HG02798 (cell line): ENCODE results near the gene NTNG1.

Source experiments
- ATAC-seq: cut with Tn5 transposase; IDR thresholded peaks from one replicate; pipeline ENCODE4 v1.9.1; 2021; ENCODE audit warnings: mild to moderate bottlenecking; ENCODE audit not compliant: unreplicated experiment, poor library complexity

The NTNG1 gene

DNA sequence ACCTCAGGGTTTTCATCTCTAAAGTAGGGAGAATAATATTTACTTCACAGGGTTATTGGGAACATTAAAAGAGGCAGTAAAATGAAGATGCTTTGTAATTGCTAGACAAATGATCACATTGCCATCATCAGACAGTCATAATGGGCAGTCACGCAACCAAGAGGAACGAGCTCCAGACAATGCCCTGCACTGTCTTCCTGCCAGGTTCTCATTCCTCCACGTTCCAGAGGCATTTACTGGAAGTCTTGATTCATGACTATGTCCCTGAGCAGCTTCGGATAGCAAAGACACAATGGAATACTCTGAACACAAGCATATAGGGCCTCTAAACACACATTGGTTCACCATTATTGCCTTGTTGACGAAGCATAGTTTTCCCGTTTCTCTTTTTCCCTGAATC is 389.7 kb downstream of the NTNG1 start:
- ATAC-seq: no peak

DNA sequence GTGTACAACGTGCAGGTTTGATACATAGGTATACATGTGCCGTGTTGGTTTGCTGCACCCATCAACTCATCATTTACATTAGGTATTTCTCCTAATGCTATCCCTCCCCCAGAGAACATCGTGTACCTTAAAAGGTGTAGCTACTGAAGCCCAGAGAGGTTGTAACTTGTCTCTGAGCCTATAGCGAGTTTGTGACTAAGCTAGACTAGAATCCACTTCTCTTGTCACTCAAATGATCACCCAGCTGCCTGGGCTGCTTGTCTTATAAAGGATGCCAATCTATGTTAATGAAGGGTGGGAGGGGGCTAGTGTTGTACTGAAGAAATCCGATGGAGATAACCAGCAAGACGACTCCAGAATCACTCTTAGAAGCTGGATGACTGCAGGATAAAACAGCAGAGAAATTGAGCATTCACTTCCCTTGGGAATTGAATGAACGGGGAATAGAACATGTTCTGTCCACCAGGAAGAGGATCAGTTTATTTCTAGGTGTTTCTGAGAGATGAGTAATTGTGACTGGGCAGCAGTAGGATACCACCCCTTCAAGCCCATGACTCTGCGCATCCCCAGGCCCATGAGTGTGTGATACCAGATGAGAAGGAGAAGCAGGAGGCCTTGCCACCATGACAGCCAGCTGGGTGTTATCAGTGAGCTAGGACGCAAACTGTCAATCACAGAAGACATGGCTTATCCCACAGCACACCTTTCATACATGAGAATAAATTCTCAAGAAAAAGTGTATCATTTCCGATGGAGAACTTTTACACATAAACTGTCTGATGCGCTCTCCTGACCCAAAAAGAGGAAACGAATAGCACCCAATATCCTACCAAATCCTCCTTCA is 390.4 kb downstream of the NTNG1 start:
- no peak for ATAC-seq

DNA sequence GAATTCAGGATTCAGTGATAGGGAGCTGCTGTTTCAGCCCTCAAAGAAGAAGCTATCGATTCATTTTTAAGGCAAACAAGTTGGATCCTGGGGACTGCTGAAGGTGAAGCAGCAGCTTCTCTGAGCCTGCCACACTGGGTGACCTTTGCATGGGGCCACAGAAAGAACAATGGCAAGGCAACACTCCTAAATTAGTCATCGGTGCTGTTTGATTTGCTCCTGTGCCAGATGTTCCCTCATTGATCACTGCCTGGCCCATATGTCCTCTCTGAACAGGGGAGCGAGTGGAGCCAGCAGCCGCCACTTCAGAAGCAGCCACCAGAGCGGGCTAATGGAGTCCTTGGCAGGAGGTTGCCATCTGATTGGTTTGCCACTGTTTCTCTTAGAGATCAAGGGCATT is 391.5 kb downstream of the NTNG1 start:
- no peak for ATAC-seq
